NOMO-1 (cell line): Measurements from ENCODE around the gene SPAG8.
A peak's percentile ranks its signal among the peaks of the same experiment; 100 is the strongest.

Experiments
- DNase-seq, 2 experiments: peaks; one replicate each; lab custom pipeline; 2025; ENCODE audit not compliant: unreplicated experiment in 2 of 2; lab: John Stamatoyannopoulos, UW

SPAG8 gene

GRCh38 chr9:35812025-35812602 lies at the start of gene SPAG8:
Gene SPAG8, minus strand, starts transcription at chr9:35812262. Its CDS starts 115 bp downstream, at chr9:35812147.
- DNase-seq, result peak; percentile 99

GRCh38 chr9:35861161-35861897 lies 49.3 kb upstream of the SPAG8 start:
- no peak for DNase-seq

- no peak for DNase-seq
Observed at GRCh38 chr9:35859990-35860339, 47.9 kb upstream of the SPAG8 start.

- DNase-seq, result peak in 1 of 2 experiments; percentile 13
Observed at GRCh38 chr9:35859310-35859989, 47.4 kb upstream of the SPAG8 start.

- DNase-seq, result no peak
Observed at GRCh38 chr9:35858458-35858857, 46.4 kb upstream of the SPAG8 start.

GRCh38 chr9:35856882-35857281 lies 44.8 kb upstream of the SPAG8 start:
- no peak for DNase-seq

GRCh38 chr9:35856206-35856605 lies 44.1 kb upstream of the SPAG8 start:
- DNase-seq, result no peak

- no peak for DNase-seq
Observed at GRCh38 chr9:35854091-35854762, 42.2 kb upstream of the SPAG8 start.

- DNase-seq, result no peak
Observed at GRCh38 chr9:35852876-35853865, 41.1 kb upstream of the SPAG8 start.

- no peak for DNase-seq
Observed at GRCh38 chr9:35852267-35852815, 40.3 kb upstream of the SPAG8 start.

GRCh38 chr9:35847792-35848572 lies 35.9 kb upstream of the SPAG8 start:
- DNase-seq, result no peak

- DNase-seq, result no peak
Observed at GRCh38 chr9:35845824-35846771, 34.0 kb upstream of the SPAG8 start.

- DNase-seq, result peak; percentile 91 to 100
Observed at GRCh38 chr9:35844628-35845270, 32.7 kb upstream of the SPAG8 start.

- DNase-seq, result no peak
Observed at GRCh38 chr9:35842795-35843194, 30.7 kb upstream of the SPAG8 start.

GRCh38 chr9:35842020-35842745 lies 30.1 kb upstream of the SPAG8 start:
- DNase-seq, result no peak

GRCh38 chr9:35841645-35841900 lies 29.5 kb upstream of the SPAG8 start:
- no peak for DNase-seq
